GM19099 (cell line): ENCODE results near the gene LMO3.

Source experiments
- POLR2A ChIP-seq: IDR thresholded peaks from 3 replicates; pipeline ENCODE4 v1.6.1; 2011; ENCODE audit warnings: low read depth; ENCODE audit not compliant: insufficient read length; ENCODE audit errors: extremely low read depth

LMO3 gene

GRCh38 chr12:16579041-16579440 is 26.9 kb downstream of the LMO3 start:
- no peak for TF ChIP-seq POLR2A

- TF ChIP-seq POLR2A, result no peak
Measured at GRCh38 chr12:16573398-16574077, 32.4 kb downstream of the LMO3 start.

GRCh38 chr12:16568873-16569272 is 37.1 kb downstream of the LMO3 start:
- TF ChIP-seq POLR2A, result no peak

GRCh38 chr12:16564675-16565074 is 41.3 kb downstream of the LMO3 start:
- no peak for TF ChIP-seq POLR2A

- TF ChIP-seq POLR2A, result no peak
Measured at GRCh38 chr12:16563504-16563903, 42.5 kb downstream of the LMO3 start.

GRCh38 chr12:16562921-16563320 is 43.0 kb downstream of the LMO3 start:
- TF ChIP-seq POLR2A, result no peak

GRCh38 chr12:16562435-16562834 is 43.5 kb downstream of the LMO3 start:
- TF ChIP-seq POLR2A, result no peak

GRCh38 chr12:16560273-16560672 is 45.7 kb downstream of the LMO3 start:
- TF ChIP-seq POLR2A, result no peak

GRCh38 chr12:16555630-16556029 is 50.3 kb downstream of the LMO3 start:
- no peak for TF ChIP-seq POLR2A

GRCh38 chr12:16553457-16553856 is 52.5 kb downstream of the LMO3 start:
- no peak for TF ChIP-seq POLR2A

- TF ChIP-seq POLR2A, result no peak
Measured at GRCh38 chr12:16552301-16552700, 53.7 kb downstream of the LMO3 start.

- no peak for TF ChIP-seq POLR2A
Measured at GRCh38 chr12:16545836-16546235, 60.1 kb downstream of the LMO3 start.

- no peak for TF ChIP-seq POLR2A
Measured at GRCh38 chr12:16542586-16542985, 63.4 kb downstream of the LMO3 start.

- no peak for TF ChIP-seq POLR2A
Measured at GRCh38 chr12:16531621-16532020, 74.3 kb downstream of the LMO3 start.

- TF ChIP-seq POLR2A, result no peak
Measured at GRCh38 chr12:16530268-16530850, 75.6 kb downstream of the LMO3 start.

- no peak for TF ChIP-seq POLR2A
Measured at GRCh38 chr12:16526693-16527092, 79.3 kb downstream of the LMO3 start.

GRCh38 chr12:16524378-16524777 is 81.6 kb downstream of the LMO3 start:
- no peak for TF ChIP-seq POLR2A
